HG03064 (cell line): ENCODE data around the gene HS3ST4.
"Not testable (repeated sequence)": the region's sequence is repeated elsewhere in the genome, so short reads cannot be mapped to it uniquely, and the experiment has no call there.

Source experiments
- ATAC-seq: cut with Tn5 transposase; IDR thresholded peaks from one replicate; pipeline ENCODE4 v1.9.1; 2021; ENCODE audit warnings: low read depth; ENCODE audit not compliant: unreplicated experiment

HS3ST4 gene

GRCh38 chr16:25966172-25967097 is 274.7 kb downstream of the HS3ST4 start:
- peak; percentile 87 for ATAC-seq

- no peak for ATAC-seq
Measured at GRCh38 chr16:25977121-25977520, 285.4 kb downstream of the HS3ST4 start.

GRCh38 chr16:25978218-25978617 is 286.5 kb downstream of the HS3ST4 start:
- ATAC-seq = no peak

GRCh38 chr16:25988084-25988483 is 296.3 kb downstream of the HS3ST4 start:
- no peak for ATAC-seq

GRCh38 chr16:25988882-25989281 is 297.1 kb downstream of the HS3ST4 start:
- ATAC-seq = no peak

GRCh38 chr16:25996052-25996451 is 304.3 kb downstream of the HS3ST4 start:
- no peak for ATAC-seq

GRCh38 chr16:26005336-26005735 is 313.6 kb downstream of the HS3ST4 start:
- ATAC-seq = no peak

- no peak for ATAC-seq
Measured at GRCh38 chr16:26012376-26012775, 320.6 kb downstream of the HS3ST4 start.

- no peak for ATAC-seq
Measured at GRCh38 chr16:26015776-26016175, 324.0 kb downstream of the HS3ST4 start.

GRCh38 chr16:26016989-26017388 is 325.2 kb downstream of the HS3ST4 start:
- ATAC-seq = no peak

GRCh38 chr16:26019381-26020242 is 327.9 kb downstream of the HS3ST4 start:
- ATAC-seq = no peak

- no peak for ATAC-seq
Measured at GRCh38 chr16:26026709-26027450, 335.1 kb downstream of the HS3ST4 start.

- ATAC-seq = no peak
Measured at GRCh38 chr16:26031286-26031685, 339.5 kb downstream of the HS3ST4 start.

- not testable (repeated sequence) for ATAC-seq
Measured at GRCh38 chr16:26032661-26033060, 340.9 kb downstream of the HS3ST4 start.

GRCh38 chr16:26041952-26042668 is 350.4 kb downstream of the HS3ST4 start:
- ATAC-seq = no peak

- ATAC-seq = no peak
Measured at GRCh38 chr16:26050472-26050871, 358.7 kb downstream of the HS3ST4 start.

- no peak for ATAC-seq
Measured at GRCh38 chr16:26051063-26051462, 359.3 kb downstream of the HS3ST4 start.

- ATAC-seq = no peak
Measured at GRCh38 chr16:26053889-26054288, 362.1 kb downstream of the HS3ST4 start.

GRCh38 chr16:26058326-26058725 is 366.6 kb downstream of the HS3ST4 start:
- ATAC-seq = no peak
